ENCODE data around the gene COLQ. TPM values are rescaled to one million over a fixed set of nuclear protein-coding genes. Genes with fewer than 3 reads are reported as not detected.

Gene COLQ
- total RNA-seq (10 to 100 TPM in 6 of 9 donors, 1 to 10 TPM in 3; 3.4 to 33.0 (median 11.0) TPM), polyA plus RNA-seq (1 to 10 TPM; 2.1 to 7.4 TPM)
- long read RNA-seq, donor 1, partial matches to known transcripts = 0 of 3 reads
- long read RNA-seq, donor 1, other reads (novel, unspliced or antisense) = 3 of 3 reads
- long read RNA-seq, donor 2, transcript COLQ-203 (17 exons, 3,005 nt) = major isoform, 7 of 12 reads
- long read RNA-seq, donor 2, partial matches to known transcripts = 0 of 12 reads
- long read RNA-seq, donor 2, other reads (novel, unspliced or antisense) = 5 of 12 reads
- long read RNA-seq, donor 3, partial matches to known transcripts = 1 of 9 reads
- long read RNA-seq, donor 3, other reads (novel, unspliced or antisense) = 6 of 9 reads

DNA sequence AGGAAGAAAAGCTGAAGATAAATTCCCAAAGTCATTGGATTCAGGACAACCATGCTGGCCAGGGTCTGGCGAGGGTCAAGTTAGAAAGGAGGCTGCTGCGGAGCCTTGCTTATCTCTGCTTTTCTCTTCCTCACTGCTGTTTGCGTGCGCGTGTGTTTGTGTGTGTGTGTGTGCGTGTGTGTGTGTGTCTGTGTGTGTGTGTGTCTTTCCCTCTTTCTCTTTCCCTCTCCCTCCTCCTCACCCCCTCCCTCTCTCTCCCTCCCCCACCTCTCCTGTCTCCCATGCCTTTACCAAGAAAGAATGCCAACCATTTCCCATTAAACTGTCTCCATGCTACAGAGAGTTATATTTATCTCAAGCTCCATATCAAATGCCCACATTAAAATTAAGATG lies at the start of gene COLQ:
Gene COLQ, minus strand, starts transcription at position 134 of the 393 bp plus-strand sequence. Its CDS starts 81 bp downstream, at position 53.
- DNase-seq = peak in 1 of 5 donors; percentile 52
- H3K4me1 ChIP-seq = peaks cover 0 to 52% (median 13%) of the 10 kb centered on the region in 12 donors
- peak within 1 kb of the TSS in 10 of 12 donors; percentile 16 to 91 (median 81) for H3K27ac ChIP-seq
- intact Hi-C loops (cut with DNase I) = no loop called here
- no peaks in the 10 kb centered on the region for H3K9me3 ChIP-seq
- peak in 3 of 4 donors; percentile 19 to 36 (median 27) for ATAC-seq
- peak within 1 kb of the TSS in 10 of 12 donors; percentile 9 to 57 (median 46) for H3K4me3 ChIP-seq
- no peaks in the 10 kb centered on the region for H3K27me3 ChIP-seq
- no peaks in the 10 kb centered on the region for H3K36me3 ChIP-seq
- TF ChIP-seq CTCF (IDR thresholded peaks at IDR 0.05) (no peak), POLR2A (IDR thresholded peaks at IDR 0.05) (no peak)
- 4 to 16% (median 8%) methylated on average over 6 of the region's 6 CpGs for WGBS, 4 donors

- 84 to 100% (median 92%) methylated on average over 1 of the region's 1 CpG for WGBS, 4 donors
- H3K27ac ChIP-seq = no peak overlapping the region
- intact Hi-C loops (cut with DNase I) = loop anchor here in 2 of 10 donors (5.0 to 10.0 kb wide), 2 partner anchors 136 to 328 kb away; partner anchors contain the start of genes EAF1 (in 1 of the 2) and METTL6 (in 1 of the 2)
Observed at GRCh38 chr3:15563190-15563589, 41.7 kb upstream of the COLQ start.

GRCh38 chr3:15562560-15562959 lies 41.1 kb upstream of the COLQ start:
- Histone ChIP-seq H3K27me3 (no peaks in the 10 kb centered on the region), H3K9me3 (no peaks in the 10 kb centered on the region), H3K36me3 (peaks cover 0 to 86% (median 77%) of the 10 kb centered on the region in 9 donors), H3K4me1 (peaks cover 0 to 3% (median 0%) of the 10 kb centered on the region in 12 donors), H3K4me3 (no peak overlapping the region), H3K27ac (no peak overlapping the region)
- intact Hi-C loops (cut with DNase I) = loop anchor here in 2 of 10 donors (5.0 to 10.0 kb wide), 2 partner anchors 135 to 328 kb away; partner anchors contain the start of genes EAF1 (in 1 of the 2) and METTL6 (in 1 of the 2)
- ATAC-seq (no peak), DNase-seq (no peak)
- TF ChIP-seq CTCF (IDR thresholded peaks at IDR 0.05) (no peak), POLR2A (IDR thresholded peaks at IDR 0.05) (no peak)
- 80 to 86% (median 85%) methylated on average over 5 of the region's 5 CpGs for WGBS, 4 donors

More at GRCh38 chr3:15563190-15563589, 41.7 kb upstream of the COLQ start:
- H3K4me1 ChIP-seq = no peaks in the 10 kb centered on the region
- no peak overlapping the region for H3K4me3 ChIP-seq
- H3K9me3 ChIP-seq = no peaks in the 10 kb centered on the region
- H3K27me3 ChIP-seq = no peaks in the 10 kb centered on the region
- ATAC-seq = no peak
- no peak for DNase-seq
- H3K36me3 ChIP-seq = peaks cover 0 to 92% (median 83%) of the 10 kb centered on the region in 9 donors
- TF ChIP-seq CTCF (IDR thresholded peaks at IDR 0.05) (no peak), POLR2A (IDR thresholded peaks at IDR 0.05) (no peak)

DNA sequence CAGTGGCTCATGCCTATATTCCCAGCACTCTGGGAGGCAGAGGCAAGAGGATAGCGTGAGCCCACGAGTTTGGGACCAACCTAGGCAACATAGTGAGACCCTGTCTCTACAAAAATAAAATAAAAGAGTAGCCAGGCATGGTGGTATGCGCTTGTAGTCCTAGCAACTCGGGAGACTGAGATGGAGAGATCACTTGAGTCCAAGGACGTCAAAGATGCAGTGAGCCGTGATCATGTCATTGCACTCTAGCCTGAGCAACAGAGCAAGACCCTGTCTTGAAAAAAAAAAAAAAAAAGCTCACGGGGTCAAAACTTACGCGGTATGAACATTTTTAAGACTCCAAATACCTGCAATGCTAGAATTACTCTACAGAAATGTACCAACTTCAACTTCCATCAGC lies 37.1 kb upstream of the COLQ start:
- Histone ChIP-seq H3K4me1 (peaks cover 0 to 21% (median 0%) of the 10 kb centered on the region in 12 donors), H3K4me3 (no peak overlapping the region), H3K9me3 (no peaks in the 10 kb centered on the region), H3K27me3 (no peaks in the 10 kb centered on the region), H3K27ac (no peak overlapping the region), H3K36me3 (peaks cover 0 to 46% (median 39%) of the 10 kb centered on the region in 9 donors)
- TF ChIP-seq CTCF (IDR thresholded peaks at IDR 0.05) (no peak), POLR2A (IDR thresholded peaks at IDR 0.05) (no peak)
- DNase-seq (no peak), ATAC-seq (no peak)
- intact Hi-C loops (cut with DNase I) = loop anchor here (5.0 to 10.0 kb wide), 8 partner anchors 126 to 451 kb away; partner anchors contain the start of genes EAF1 (in 8 of the 10), METTL6 (in 8 of the 10) and CAPN7 (in 1 of the 10)
- 83 to 95% (median 90%) methylated on average over 9 of the region's 9 CpGs for WGBS, 4 donors

Measured in heart left ventricle (tissue), 16 donors.